NCI-H2081 (cell line): ENCODE data around the gene PLIN5.

ENCODE experiments used
- DNase-seq, 2 experiments: peaks; one replicate each; lab custom pipeline; 2025; lab: John Stamatoyannopoulos, UW

PLIN5 gene

GRCh38 chr19:4534836-4535658 is at the start of gene PLIN5:
PLIN5 (minus strand) TSS chr19:4535224; CDS start chr19:4534074, 1,150 bp downstream.
- peak; percentile 75 to 85 for DNase-seq

GRCh38 chr19:4583961-4584669 is 49.1 kb upstream of the PLIN5 start:
- DNase-seq, result peak; percentile 16 to 30

- DNase-seq, result no peak
Observed at GRCh38 chr19:4582980-4583842, 48.2 kb upstream of the PLIN5 start.

GRCh38 chr19:4581666-4582553 is 46.9 kb upstream of the PLIN5 start:
- peak; percentile 44 to 46 for DNase-seq

GRCh38 chr19:4580961-4581665 is 46.1 kb upstream of the PLIN5 start:
- no peak for DNase-seq

GRCh38 chr19:4580021-4580901 is 45.2 kb upstream of the PLIN5 start:
- no peak for DNase-seq

GRCh38 chr19:4579389-4579788 is 44.4 kb upstream of the PLIN5 start:
- no peak for DNase-seq

GRCh38 chr19:4578552-4579248 is 43.7 kb upstream of the PLIN5 start:
- no peak for DNase-seq

GRCh38 chr19:4577020-4577782 is 42.2 kb upstream of the PLIN5 start:
- DNase-seq, result no peak

GRCh38 chr19:4576016-4576933 is 41.3 kb upstream of the PLIN5 start:
- DNase-seq, result peak; percentile 45 to 54

GRCh38 chr19:4575267-4576015 is 40.4 kb upstream of the PLIN5 start:
- no peak for DNase-seq

- DNase-seq, result no peak
Observed at GRCh38 chr19:4573682-4574081, 38.7 kb upstream of the PLIN5 start.

GRCh38 chr19:4571305-4571917 is 36.4 kb upstream of the PLIN5 start:
- DNase-seq, result no peak

GRCh38 chr19:4570916-4571304 is 35.9 kb upstream of the PLIN5 start:
- no peak for DNase-seq

- DNase-seq, result no peak
Observed at GRCh38 chr19:4570402-4570801, 35.4 kb upstream of the PLIN5 start.

- DNase-seq, result no peak
Observed at GRCh38 chr19:4568886-4569285, 33.9 kb upstream of the PLIN5 start.
